Measurements from ENCODE around the gene LRBA.

DNA sequence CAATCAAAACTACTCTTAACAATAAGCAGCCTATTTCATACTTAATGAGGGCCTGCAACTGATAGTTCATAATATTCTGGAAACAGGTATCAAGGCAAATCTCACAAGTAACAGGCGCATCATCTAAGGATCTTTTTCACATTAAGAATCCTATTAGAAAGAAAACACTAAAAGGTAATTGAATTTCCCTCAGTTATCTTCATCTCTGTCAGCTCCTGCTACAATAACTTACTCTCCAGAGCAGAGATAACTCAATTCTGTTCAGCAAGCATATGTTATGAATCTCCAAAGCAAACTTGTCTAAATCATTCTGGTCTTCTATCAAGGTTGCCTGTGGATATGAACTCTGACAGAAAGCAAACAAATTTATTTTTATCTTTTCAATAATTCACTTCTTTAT is 307.1 kb downstream of the LRBA start:
- TF ChIP-seq, protein P1, sequence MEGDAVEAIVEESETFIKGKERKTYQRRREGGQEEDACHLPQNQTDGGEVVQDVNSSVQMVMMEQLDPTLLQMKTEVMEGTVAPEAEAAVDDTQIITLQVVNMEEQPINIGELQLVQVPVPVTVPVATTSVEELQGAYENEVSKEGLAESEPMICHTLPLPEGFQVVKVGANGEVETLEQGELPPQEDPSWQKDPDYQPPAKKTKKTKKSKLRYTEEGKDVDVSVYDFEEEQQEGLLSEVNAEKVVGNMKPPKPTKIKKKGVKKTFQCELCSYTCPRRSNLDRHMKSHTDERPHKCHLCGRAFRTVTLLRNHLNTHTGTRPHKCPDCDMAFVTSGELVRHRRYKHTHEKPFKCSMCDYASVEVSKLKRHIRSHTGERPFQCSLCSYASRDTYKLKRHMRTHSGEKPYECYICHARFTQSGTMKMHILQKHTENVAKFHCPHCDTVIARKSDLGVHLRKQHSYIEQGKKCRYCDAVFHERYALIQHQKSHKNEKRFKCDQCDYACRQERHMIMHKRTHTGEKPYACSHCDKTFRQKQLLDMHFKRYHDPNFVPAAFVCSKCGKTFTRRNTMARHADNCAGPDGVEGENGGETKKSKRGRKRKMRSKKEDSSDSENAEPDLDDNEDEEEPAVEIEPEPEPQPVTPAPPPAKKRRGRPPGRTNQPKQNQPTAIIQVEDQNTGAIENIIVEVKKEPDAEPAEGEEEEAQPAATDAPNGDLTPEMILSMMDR (IDR thresholded peaks at IDR 0.05) = no peak
- TF ChIP-seq POLR2A (IDR thresholded peaks at IDR 0.05) (no peak), EP300 (IDR thresholded peaks at IDR 0.05) (no peak)

Measured in stomach (tissue), 4 donors.